CD4-positive, alpha-beta T cell (primary cell): ENCODE results near the gene CCNB3. TPM values are rescaled to one million over a fixed set of nuclear protein-coding genes. Genes with fewer than 3 reads are reported as not detected.

Source experiments
- ATAC-seq: fragments of 200-7000 bp; cut with Tn5 transposase; one replicate; pipeline ENCODE4 v1.10.0; 2022; ENCODE audit warnings: mild to moderate bottlenecking; ENCODE audit not compliant: poor library complexity
- CTCF ChIA-PET: fragments of 350-600 bp; sonication (Branson Sonifier 250); formaldehyde crosslinking; loops from one replicate; lab custom pipeline; 2021; ENCODE audit warnings: antibody characterized with exemption, inconsistent platforms; lab: Charles Lee
- POLR2A ChIA-PET: fragments of 350-600 bp; sonication (Branson Sonifier 250); formaldehyde crosslinking; loops from one replicate; lab custom pipeline; 2021; ENCODE audit warnings: antibody characterized with exemption, inconsistent platforms; lab: Charles Lee
- DNase-seq, 14 experiments: peaks; one replicate each; pipeline ENCODE4 v3.0.0-alpha.2; 2013 to 2020; ENCODE audit warnings: mixed read lengths in 2 of 14
- H3K27ac ChIP-seq, 2 donors: one replicate each; pipeline versions ENCODE4 v1.5.1 to v1.7.0; 2013; ENCODE audit warnings: low read length in 2 of 2, low read depth in 1 of 2, mild to moderate bottlenecking in 1 of 2
- H3K27me3 ChIP-seq, 2 experiments: 1 replicate in 1 of 2; 2 replicates in 1 of 2; pipeline versions ENCODE4 v1.6.1 to v1.7.0; 2013; ENCODE audit warnings: low read length in 2 of 2, control low read depth in 1 of 2, mild to moderate bottlenecking in 1 of 2, moderate library complexity in 1 of 2; ENCODE audit not compliant: insufficient read depth in 2 of 2, control insufficient read depth in 1 of 2
- H3K36me3 ChIP-seq: one replicate; pipeline ENCODE4 v1.6.1; 2013; ENCODE audit warnings: low read length, control low read depth; ENCODE audit not compliant: insufficient read depth
- H3K4me1 ChIP-seq: one replicate; pipeline ENCODE4 v1.6.1; 2013; ENCODE audit warnings: low read length, control low read depth; ENCODE audit not compliant: insufficient read depth
- H3K4me3 ChIP-seq: one replicate; pipeline ENCODE4 v1.5.1; 2013; ENCODE audit warnings: mild to moderate bottlenecking, low read length, moderate library complexity
- H3K9me3 ChIP-seq, 2 experiments: 1 replicate in 1 of 2; 2 replicates in 1 of 2; pipeline versions ENCODE4 v1.6.1 to v1.7.0; 2013; ENCODE audit warnings: low read length in 2 of 2, mild to moderate bottlenecking in 2 of 2, control low read depth in 1 of 2, moderate library complexity in 1 of 2; ENCODE audit not compliant: control insufficient read depth in 1 of 2, insufficient read depth in 1 of 2
- H3K27ac Mint-ChIP-seq: one replicate; pipeline ENCODE4 v1.8.0; 2020; ENCODE audit warnings: mixed read lengths
- H3K27me3 Mint-ChIP-seq: one replicate; pipeline ENCODE4 v1.8.0; 2021; ENCODE audit warnings: mixed read lengths
- H3K36me3 Mint-ChIP-seq: one replicate; pipeline ENCODE4 v1.8.0; 2021; ENCODE audit warnings: low read depth, mixed read lengths
- H3K4me1 Mint-ChIP-seq: one replicate; pipeline ENCODE4 v1.8.0; 2021; ENCODE audit warnings: low read depth, mixed read lengths
- H3K4me3 Mint-ChIP-seq: one replicate; pipeline ENCODE4 v1.8.0; 2020; ENCODE audit warnings: mild to moderate bottlenecking, mixed read lengths
- H3K9me3 Mint-ChIP-seq: one replicate; pipeline ENCODE4 v1.8.0; 2020; ENCODE audit warnings: mixed read lengths
- CTCF ChIP-seq: fragments of 200-600 bp; IDR thresholded peaks from one replicate; pipeline ENCODE4 v1.8.0; 2022; ENCODE audit warnings: antibody characterized with exemption, mild to moderate bottlenecking
- intact Hi-C, 2 experiments: fragments of 100-400 bp; cut with DNase I in 1 of 2; cut with micrococcal nuclease in 1 of 2; formaldehyde crosslinking; loops; one replicate each; pipeline versions ENCODE4 v1.15.1 to v1.9.0; 2023 to 2025; cut with DNase I, micrococcal nuclease
- total RNA-seq, 174 experiments: library from RNA in 2 of 174; stranded (reverse) in 2 of 174; gene quantifications; one replicate each; pipeline ENCODE4 v1.2.3 and lab custom pipeline; 2021 to 2026

The CCNB3 gene
- total RNA-seq, 2 experiments from 2014 or later: 0.19 to 0.39 TPM

- Histone ChIP-seq H3K27ac (no peak overlapping the region), H3K4me3 (no peak overlapping the region), H3K36me3 (no peaks in the 10 kb centered on the region), H3K9me3 (no peaks in the 10 kb centered on the region), H3K4me1 (no peaks in the 10 kb centered on the region), H3K27me3 (no peaks in the 10 kb centered on the region)
- Mint-ChIP-seq H3K4me3 (no peak overlapping the region), H3K4me1 (no peaks in the 10 kb centered on the region), H3K27ac (no peak overlapping the region), H3K36me3 (no peaks in the 10 kb centered on the region), H3K27me3 (no peaks in the 10 kb centered on the region), H3K9me3 (no peaks in the 10 kb centered on the region)
- intact Hi-C loops: no loop called here
- ChIA-PET CTCF (no interaction called here), POLR2A (no interaction called here)
- no peak for ATAC-seq
- no peak for TF ChIP-seq CTCF
- no peak for DNase-seq
Measured at GRCh38 chrX:50167366-50167765, 37.2 kb upstream of the CCNB3 start.

- ATAC-seq: no peak
- Mint-ChIP-seq H3K4me3 (no peak overlapping the region), H3K27ac (no peak overlapping the region), H3K4me1 (no peaks in the 10 kb centered on the region), H3K9me3 (no peaks in the 10 kb centered on the region), H3K36me3 (no peaks in the 10 kb centered on the region), H3K27me3 (no peaks in the 10 kb centered on the region)
- H3K4me3 ChIP-seq: no peak overlapping the region
- DNase-seq: no peak
- H3K27me3 ChIP-seq: no peaks in the 10 kb centered on the region
- ChIA-PET CTCF (no interaction called here), POLR2A (no interaction called here)
- H3K9me3 ChIP-seq: no peaks in the 10 kb centered on the region
- no peaks in the 10 kb centered on the region for H3K36me3 ChIP-seq
- intact Hi-C loops: no loop called here
- H3K27ac ChIP-seq: no peak overlapping the region
- no peaks in the 10 kb centered on the region for H3K4me1 ChIP-seq
- TF ChIP-seq CTCF: no peak
Measured at GRCh38 chrX:50168241-50168687, 36.3 kb upstream of the CCNB3 start.

GRCh38 chrX:50169717-50170116 is 34.8 kb upstream of the CCNB3 start:
- Mint-ChIP-seq H3K36me3 (no peaks in the 10 kb centered on the region), H3K9me3 (peaks cover 4% of the 10 kb centered on the region), H3K4me3 (no peak overlapping the region), H3K4me1 (no peaks in the 10 kb centered on the region), H3K27me3 (no peaks in the 10 kb centered on the region), H3K27ac (no peak overlapping the region)
- no peak for TF ChIP-seq CTCF
- H3K9me3 ChIP-seq: no peaks in the 10 kb centered on the region
- DNase-seq: no peak
- ChIA-PET CTCF (no interaction called here), POLR2A (no interaction called here)
- H3K27ac ChIP-seq: no peak overlapping the region
- ATAC-seq: no peak
- intact Hi-C loops: no loop called here
- H3K36me3 ChIP-seq: no peaks in the 10 kb centered on the region
- H3K27me3 ChIP-seq: no peaks in the 10 kb centered on the region
- no peak overlapping the region for H3K4me3 ChIP-seq
- no peaks in the 10 kb centered on the region for H3K4me1 ChIP-seq
